Stimulated activated CD4-positive, alpha-beta T cell treated with anti-CD3 and anti-CD28 coated beads, TNF-alpha, amount 100 ng/mL, for 24 hours (primary cell): Measurements from ENCODE around the gene LAMC3.
A peak's percentile ranks its signal among the peaks of the same experiment; 100 is the strongest.

Experiments used
- DNase-seq, 3 experiments: peaks; one replicate each; pipeline ENCODE4 v3.0.0-alpha.2; 2020; ENCODE audit warnings: low read depth in 3 of 3

Gene LAMC3

GRCh38 chr9:131045300-131046092, 36.5 kb downstream of the LAMC3 start:
- peak in 2 of 3 experiments; percentile 9 to 49 for DNase-seq

- no peak for DNase-seq
These were observed 37.1 kb downstream of the LAMC3 start for GRCh38 chr9:131046093-131046380.

- DNase-seq: peak; percentile 56 to 69 (median 57)
These were observed 37.7 kb downstream of the LAMC3 start for GRCh38 chr9:131046581-131047202.

- DNase-seq: no peak
These were observed 39.4 kb downstream of the LAMC3 start for GRCh38 chr9:131048332-131048731.

- no peak for DNase-seq
These were observed 39.8 kb downstream of the LAMC3 start for GRCh38 chr9:131048820-131049219.

GRCh38 chr9:131049829-131050715, 41.1 kb downstream of the LAMC3 start:
- DNase-seq: no peak

- DNase-seq: no peak
These were observed 41.9 kb downstream of the LAMC3 start for GRCh38 chr9:131050831-131051230.

- DNase-seq: no peak
These were observed 42.9 kb downstream of the LAMC3 start for GRCh38 chr9:131051592-131052517.

- DNase-seq: no peak
These were observed 44.9 kb downstream of the LAMC3 start for GRCh38 chr9:131053896-131054295.

GRCh38 chr9:131056781-131057506, 48.0 kb downstream of the LAMC3 start:
- no peak for DNase-seq

- DNase-seq: no peak
These were observed 52.1 kb downstream of the LAMC3 start for GRCh38 chr9:131060900-131061630.

GRCh38 chr9:131062969-131063368, 54.0 kb downstream of the LAMC3 start:
- DNase-seq: no peak

- no peak for DNase-seq
These were observed 56.6 kb downstream of the LAMC3 start for GRCh38 chr9:131065599-131065998.

GRCh38 chr9:131067625-131068024, 58.7 kb downstream of the LAMC3 start:
- no peak for DNase-seq

- DNase-seq: no peak
These were observed 59.3 kb downstream of the LAMC3 start for GRCh38 chr9:131068076-131068816.

- no peak for DNase-seq
These were observed 60.7 kb downstream of the LAMC3 start for GRCh38 chr9:131069699-131070098.

- no peak for DNase-seq
These were observed 63.3 kb downstream of the LAMC3 start for GRCh38 chr9:131072107-131072870.

- DNase-seq: no peak
These were observed 63.9 kb downstream of the LAMC3 start for GRCh38 chr9:131072871-131073237.
